Stimulated activated CD8-positive, alpha-beta memory T cell treated with anti-CD3 and anti-CD28 coated beads, Interleukin-7, amount 100 ng/mL, for 4 hours (primary cell): ENCODE measurements around the gene PA2G4.
"Not testable (repeated sequence)": the region's sequence is repeated elsewhere in the genome, so short reads cannot be mapped to it uniquely, and the experiment has no call there.

ENCODE experiments used
- DNase-seq, 2 donors: peaks; one replicate each; pipeline ENCODE4 v3.0.0-alpha.2; 2020; ENCODE audit warnings: low read depth in 2 of 2

Gene PA2G4

DNA sequence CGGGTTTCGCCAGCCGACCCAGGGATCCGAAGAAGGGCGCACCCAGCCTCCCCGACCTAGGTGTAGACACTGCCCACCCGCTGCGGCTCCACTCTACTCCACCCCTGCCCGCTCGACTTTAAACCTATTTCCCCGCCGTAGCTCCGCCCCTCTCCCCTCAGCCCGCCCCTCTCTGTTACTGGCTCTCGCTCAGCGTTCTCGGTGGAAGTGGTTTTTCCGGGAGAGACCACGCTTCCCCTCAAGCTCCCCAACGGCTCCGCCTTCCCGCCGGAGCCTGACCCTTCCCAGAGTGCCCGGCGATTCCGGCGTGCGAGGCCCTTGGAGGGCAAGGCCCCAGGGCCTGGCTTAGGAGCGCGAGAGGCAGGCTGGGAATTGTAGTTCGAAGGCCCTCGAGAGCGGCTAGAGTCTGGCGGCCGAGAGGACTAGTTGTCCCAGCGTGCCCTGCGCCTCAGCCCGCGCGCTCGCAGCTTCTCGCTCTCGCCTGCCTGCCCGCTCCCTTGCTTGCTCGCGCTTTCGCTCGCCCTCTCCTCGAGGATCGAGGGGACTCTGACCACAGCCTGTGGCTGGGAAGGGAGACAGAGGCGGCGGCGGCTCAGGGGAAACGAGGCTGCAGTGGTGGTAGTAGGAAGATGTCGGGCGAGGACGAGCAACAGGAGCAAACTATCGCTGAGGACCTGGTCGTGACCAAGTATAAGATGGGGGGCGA is at the start of gene PA2G4:
Gene PA2G4 (plus strand): TSS at position 451 of the 706 bp plus-strand sequence. CDS start 179 bp downstream, at position 630.
- DNase-seq = peak; percentile 96

DNA sequence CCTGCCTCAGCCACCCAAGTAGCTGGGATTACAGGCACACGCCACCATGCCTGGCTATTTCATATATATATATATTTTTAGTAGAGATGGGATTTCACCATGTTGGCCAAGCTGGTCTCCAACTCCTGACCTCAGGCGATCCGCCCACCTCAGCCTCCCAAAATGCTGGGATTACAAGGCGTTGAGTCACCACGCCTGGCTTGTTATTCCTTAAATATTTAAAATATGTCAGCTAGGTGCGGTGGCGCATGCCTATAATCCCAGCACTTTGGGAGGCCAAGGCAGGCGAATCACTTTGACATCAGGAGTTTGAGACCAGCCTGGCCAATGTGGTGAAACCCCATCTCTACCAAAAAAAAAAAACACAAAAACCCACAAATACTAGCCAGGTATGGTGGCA is 44.4 kb upstream of the PA2G4 start:
- DNase-seq = not testable (repeated sequence)

DNA sequence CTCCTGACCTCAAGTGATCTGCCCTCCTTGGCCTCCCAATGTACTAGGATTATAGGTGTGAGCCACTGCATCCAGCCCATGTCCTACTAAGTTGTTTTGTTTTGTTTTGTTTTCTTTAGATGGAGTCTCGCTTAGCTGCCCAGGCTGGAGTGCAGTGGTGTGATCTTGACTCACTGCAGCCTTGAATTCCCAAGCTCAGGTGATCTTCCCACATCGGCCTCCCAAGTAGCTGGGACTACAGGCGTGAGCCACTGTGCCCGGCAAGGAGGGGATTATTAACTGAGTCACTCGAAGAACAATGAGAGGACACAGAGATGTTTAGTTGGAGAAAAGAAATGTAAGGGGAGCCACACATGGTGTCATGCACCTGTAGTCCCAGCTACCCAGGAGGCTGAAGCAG is 42.4 kb upstream of the PA2G4 start:
- no peak for DNase-seq

DNA sequence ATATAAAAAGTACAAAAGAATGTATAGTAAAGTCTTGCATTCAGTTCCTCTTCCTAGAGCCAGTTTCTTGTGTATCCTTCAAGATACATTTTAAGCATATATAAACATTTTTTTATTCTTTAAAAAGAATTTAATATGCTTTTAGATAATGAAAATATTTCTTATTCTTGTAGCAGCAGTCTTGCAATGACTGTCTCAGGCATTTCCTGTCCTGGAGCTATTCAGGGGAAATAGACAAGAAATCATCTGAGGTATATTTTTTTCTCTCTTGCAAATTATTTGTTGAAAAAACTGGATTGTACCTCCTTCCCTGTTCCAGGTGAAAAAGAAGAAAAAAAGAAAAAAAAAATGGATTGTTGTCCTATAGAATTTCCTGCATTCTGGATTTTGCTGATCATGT is 41.4 kb upstream of the PA2G4 start:
- no peak for DNase-seq

DNA sequence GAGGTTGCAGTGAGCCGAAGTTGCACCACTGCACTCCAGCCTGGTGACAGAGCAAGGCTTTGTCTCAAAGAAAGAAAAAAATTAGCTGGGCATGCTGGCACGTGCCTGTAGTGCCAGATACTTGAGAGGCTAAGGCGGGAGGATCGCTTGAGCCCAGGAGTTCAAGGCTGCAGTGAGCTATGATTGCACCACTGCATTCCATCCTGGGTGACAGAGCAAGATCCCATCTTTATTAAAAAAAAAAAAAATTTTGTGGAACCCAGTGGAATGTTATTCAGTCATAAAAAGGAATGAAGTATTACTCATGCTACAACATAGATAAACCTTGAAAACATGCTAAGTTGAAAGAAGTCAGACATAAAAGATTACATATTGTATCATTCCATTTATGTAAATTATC is 32.7 kb upstream of the PA2G4 start:
- DNase-seq = no peak

DNA sequence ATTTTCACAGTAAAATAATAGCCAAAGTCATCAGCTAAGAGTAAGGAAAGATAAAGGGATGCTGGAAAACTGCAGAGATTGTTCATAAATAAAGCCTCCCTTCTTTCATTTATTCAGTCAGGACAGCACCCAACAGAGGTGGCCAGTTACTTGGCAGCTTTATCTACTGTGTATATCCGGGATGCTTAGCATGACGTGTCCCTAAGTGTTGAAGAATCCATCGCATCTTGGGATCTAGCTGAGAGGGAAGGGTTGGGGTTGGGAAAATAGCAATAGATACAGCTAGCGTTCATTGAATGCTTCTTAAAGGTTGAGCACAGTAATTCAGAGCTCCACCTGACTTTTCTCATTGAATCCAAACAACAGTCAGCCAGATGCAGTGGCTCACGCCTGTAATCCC is 30.0 kb upstream of the PA2G4 start:
- no peak for DNase-seq

DNA sequence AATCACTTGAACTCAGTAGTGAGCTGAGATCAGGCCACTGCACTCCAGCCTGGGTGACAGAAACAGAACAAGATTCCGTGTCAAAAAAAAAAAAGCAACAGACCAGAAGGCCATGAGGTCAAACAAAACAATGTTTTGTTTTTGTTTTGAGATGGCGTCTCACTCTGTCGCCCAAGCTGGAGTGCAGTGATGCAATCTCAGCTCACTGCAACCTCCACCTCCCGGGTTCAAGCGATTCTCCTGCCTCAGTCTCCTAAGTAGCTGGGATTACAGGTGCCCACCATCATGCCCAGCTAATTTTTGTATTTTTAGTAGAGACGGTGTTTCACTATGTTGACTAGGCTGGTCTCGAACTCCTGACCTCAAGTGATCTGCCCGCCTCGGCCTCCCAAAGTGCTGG is 26.4 kb upstream of the PA2G4 start:
- not testable (repeated sequence) for DNase-seq

DNA sequence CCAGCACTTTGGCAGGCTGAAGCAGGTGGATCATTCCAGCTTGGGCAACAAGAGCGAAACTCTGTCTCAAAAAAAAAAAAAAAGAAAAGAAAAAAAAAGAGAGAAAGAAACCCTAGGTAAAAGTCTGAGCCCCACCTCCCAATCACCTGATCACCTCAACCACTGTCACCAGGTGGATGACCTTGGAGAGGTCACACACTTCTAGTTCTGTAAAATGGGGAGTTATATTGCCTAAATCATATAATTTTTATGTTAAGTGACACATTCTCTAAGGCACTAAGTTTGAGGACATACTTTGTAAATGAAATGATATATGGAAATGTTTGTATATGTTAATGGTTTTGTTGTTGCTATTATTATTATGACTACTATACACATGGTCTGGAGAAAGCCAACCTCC is 25.9 kb upstream of the PA2G4 start:
- no peak for DNase-seq

DNA sequence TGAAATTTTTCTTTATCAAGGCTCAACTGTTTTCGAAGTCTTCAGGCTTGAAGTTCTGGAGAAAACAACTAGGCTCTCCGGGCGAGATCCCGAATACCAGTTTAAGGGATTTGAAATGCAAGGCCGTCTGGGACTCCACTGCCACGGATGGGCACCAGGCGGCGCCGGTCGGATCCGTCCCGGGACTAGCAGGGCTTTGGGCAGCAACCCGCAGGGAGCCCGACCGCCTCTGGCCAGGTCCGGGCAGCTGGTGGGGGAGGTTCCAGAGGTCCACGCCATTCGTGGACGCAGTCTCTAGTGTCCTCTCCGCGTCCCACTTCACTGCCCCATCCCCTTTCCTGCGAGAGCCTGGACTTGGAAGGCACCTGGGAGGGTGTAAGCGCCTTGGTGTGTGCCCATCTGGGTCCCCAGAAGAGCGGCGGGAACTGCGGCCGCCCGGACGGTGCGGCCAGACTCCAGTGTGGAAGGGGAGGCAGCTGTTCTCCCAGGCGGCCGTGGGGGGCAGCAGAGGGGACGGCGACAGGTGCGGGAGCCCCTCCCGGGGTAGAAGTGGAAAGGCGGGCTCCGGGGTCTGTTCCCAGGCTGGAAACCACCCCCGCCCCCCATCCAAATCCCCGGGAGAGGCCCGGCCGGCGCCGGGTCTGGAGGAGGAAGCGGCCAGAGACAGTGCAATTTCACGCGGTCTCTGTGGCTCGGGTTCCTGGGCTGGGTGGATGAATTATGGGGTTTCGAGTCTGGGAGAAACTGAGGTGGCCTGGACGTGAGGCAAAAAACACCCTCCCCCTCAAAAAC is 25.2 kb upstream of the PA2G4 start:
- DNase-seq = peak in 1 of 2 donors; percentile 47

DNA sequence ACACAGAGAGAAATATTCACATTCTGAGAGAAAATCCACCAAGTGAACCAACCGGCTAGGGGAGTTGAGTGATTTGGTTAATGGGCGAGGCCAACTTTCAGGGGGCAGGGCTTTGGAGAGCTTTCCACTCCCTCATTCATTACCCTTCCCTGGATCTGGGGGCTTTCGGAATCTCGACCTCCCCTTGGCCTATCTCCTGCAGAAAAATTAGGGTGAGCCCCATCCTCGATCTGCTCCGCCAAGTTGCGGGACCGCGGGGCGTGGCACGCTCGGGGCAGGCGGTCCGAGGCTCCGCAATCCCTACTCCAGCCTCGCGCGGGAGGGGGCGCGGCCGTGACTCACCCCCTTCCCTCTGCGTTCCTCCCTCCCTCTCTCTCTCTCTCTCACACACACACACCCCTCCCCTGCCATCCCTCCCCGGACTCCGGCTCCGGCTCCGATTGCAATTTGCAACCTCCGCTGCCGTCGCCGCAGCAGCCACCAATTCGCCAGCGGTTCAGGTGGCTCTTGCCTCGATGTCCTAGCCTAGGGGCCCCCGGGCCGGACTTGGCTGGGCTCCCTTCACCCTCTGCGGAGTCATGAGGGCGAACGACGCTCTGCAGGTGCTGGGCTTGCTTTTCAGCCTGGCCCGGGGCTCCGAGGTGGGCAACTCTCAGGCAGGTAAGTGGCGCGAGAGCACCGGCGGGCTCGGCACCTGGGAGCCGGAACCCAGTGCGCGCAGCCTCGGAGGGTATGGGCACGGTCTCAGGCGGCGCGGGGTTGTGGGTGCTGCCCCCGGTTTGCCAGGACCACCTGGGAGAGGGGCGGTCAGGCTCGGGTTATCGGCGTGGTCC is 24.4 kb upstream of the PA2G4 start, which contains the start of gene ERBB3:
Gene ERBB3 (plus strand): TSS at position 443 of the 833 bp plus-strand sequence. CDS start 136 bp downstream, at position 579.
- peak; percentile 46 to 73 for DNase-seq

DNA sequence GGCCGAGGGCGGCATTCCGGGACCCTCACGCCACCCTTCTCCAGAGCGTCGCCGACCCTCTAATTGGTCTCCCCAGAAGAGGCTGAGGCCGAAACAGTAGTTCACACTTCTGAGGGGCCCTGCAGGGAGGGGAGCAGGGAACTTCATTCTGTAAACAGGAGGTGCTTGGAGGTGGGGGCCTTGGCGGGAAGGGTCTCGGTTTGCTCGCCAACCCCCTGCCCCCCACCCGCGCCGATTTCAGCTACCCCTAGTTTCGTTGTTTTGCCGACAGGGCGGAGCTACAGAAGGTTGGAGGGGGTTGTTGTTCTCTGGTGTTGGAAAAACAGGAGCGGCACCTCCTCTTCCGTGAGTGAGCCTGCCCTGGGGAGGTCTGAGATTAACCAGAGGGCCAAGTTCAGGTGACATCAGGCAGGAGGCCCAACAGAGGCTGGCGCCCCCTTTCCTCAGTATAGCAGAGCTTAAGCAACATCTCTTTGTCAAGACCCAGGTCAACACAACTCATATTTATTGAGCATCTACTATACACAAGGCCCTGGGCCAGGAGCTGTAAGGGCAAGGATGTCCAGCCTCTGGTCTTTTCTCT is 23.7 kb upstream of the PA2G4 start:
- DNase-seq = no peak

DNA sequence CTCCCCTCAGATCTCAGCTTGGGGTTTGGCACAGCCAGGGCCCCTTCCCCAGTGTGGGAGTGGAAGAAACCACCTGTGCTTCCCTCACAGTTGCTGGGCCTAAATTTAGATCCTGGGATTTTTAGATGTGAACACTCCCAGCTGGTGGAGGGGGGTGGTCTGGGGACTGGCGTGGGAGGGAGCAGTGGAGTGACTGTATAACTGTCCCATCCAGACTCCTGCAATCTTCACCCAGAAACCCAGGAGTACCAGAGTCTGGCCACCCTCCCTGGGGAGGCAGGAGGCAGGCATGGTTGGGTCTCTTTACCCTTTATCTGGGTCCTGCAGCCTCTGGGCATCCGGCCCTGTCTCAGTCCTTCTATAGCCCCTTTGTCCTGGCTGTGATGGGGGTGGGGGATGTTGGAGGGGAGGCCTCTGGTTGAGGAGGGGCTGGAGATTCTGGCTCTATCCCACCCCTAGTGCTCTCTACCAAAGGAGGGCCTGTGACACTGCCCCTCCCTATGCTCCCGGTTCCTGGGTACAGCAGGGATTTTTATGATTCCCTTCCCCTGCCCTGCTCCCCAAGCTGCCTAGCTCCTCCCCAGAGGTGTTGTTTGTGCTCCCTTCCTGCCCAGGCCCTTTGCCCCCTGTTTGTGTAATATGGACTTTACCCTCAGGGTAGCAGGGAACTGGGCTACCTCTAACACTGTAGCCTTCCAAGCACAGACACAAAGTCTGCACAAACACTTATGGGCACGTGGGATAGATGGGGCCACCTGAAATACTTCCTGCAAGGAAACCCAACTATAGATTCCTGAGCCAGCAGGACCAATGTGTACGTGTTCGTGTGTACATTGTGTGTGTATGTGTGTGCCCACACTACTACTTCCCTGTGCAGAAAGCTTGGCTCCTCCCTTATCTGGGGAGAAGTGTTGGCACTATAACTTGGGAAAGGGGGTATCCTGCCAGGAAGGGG is 22.7 kb upstream of the PA2G4 start:
- DNase-seq = no peak

DNA sequence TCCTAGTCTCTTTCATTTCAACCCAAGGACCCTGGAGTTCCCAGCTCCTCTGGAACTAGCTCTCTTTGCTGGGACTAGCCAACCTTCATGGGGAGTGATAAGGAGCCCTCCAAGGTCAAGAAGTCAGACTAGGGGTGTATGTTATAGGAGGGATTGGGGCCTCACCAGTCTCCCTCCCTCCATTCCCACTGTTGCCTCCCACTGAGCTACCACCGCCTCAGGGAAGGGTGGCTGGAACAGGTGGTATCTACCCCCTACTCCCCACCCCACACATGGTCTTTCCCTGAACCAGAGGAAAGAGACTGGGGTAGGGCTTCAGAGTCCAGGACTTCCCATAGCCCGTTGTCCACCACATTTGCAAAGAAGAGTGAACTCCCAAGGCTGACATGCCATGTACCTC is 22.0 kb upstream of the PA2G4 start:
- DNase-seq = no peak

DNA sequence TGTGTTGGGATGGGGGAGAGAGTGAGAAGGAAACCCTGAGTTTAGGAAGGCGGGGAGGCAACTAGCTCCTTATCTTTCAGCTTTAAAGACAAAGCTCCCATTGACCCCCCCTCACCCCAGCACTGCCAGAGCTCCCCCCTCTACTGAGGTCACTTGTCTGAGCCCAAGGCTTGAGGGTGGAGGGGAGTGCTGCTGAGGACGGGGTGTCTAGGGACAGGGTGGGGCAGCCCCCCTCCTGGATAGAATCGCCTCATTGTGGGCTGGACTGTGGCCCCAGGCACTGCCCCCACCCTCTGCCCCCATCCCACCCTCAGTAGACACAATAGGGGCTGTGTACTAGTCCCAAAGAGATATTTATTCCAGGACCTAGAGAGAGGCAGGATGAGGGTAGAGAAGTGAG is 21.4 kb upstream of the PA2G4 start:
- DNase-seq = no peak

DNA sequence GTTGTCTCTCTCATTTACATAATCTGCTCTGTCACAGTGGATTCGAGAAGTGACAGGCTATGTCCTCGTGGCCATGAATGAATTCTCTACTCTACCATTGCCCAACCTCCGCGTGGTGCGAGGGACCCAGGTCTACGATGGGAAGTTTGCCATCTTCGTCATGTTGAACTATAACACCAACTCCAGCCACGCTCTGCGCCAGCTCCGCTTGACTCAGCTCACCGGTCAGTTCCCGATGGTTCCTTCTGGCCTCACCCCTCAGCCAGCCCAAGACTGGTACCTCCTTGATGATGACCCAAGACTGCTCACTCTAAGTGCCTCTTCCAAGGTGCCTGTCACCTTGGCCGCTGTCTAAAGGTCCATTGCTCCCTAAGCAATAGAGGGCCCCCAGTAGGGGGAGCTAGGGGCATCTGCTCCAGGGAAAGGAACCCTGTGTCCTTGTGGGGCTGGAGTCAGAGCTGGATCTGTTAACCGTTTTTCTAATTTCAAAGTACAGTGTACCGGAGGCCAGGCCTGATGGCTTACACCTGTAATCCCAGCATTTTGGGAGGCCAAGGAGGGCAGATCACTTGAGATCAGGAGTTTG is 19.3 kb upstream of the PA2G4 start:
- no peak for DNase-seq

DNA sequence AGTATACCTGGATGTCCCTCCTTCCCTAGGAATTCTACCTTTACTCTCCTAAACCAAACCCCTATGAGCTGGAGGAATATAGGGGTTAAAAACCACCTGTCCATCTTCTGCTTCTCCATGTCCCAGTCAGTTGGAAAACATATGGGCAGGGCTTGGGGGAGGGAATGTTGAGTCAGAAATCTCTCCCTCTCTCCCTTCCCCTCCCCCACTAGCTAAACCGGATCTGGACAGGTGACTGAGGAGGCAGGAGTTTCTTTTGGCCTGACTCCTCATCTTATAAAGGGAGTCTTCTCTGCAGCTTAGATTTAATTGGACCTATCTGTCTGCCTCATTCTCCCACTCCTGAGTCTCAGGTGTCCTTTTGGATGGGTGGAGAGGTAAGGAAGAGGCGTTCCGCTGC is 18.3 kb upstream of the PA2G4 start:
- no peak for DNase-seq

DNA sequence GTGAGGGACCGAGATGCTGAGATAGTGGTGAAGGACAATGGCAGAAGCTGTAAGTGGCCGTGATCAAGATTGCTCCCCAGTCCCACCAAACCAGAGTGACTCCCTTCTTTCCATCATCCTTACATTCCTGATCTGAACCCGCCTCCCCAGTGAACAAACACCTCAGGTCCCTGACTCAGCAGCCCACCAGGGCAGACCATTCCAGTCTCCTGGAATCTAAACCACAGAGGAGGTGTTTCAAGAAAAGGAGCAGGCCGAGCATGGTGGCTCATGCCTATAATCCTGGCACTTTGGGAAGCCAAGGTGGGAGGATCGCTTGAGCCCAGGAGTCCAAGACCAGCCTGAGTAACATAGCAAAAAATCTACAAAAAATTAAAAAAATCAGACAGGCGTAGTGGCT is 17.8 kb upstream of the PA2G4 start:
- DNase-seq = no peak

DNA sequence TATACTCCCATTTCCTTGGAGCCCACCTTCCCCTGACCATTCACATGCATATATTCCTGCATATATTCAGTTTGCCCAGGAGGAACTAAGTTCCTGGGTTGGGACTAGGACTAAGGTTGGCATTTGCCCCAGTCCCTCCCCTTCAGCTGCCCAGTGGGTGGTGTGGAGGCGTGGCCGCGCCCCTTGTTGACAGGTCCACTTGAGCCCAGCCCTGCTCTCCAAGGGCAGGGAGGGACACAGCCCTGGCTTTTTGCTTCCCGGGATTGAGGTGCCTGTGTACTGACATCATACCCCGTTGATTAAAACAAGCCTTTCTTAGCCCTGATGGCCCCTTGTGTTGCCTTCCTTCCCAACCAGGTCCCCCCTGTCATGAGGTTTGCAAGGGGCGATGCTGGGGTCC is 17.1 kb upstream of the PA2G4 start:
- DNase-seq = no peak

DNA sequence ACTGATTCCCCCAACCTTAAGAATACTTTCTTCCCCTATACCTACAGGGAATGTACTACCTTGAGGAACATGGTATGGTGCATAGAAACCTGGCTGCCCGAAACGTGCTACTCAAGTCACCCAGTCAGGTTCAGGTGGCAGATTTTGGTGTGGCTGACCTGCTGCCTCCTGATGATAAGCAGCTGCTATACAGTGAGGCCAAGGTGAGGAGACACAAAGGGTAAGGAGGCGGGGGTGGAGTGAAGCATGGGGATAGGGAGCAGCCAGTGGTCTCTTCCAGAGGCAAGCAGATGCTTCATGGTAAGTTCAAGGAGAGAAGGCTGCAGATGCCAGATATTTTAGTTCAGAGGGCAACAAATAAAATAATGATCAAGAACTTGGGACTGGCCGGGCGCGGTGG is 6.6 kb upstream of the PA2G4 start:
- DNase-seq = no peak

DNA sequence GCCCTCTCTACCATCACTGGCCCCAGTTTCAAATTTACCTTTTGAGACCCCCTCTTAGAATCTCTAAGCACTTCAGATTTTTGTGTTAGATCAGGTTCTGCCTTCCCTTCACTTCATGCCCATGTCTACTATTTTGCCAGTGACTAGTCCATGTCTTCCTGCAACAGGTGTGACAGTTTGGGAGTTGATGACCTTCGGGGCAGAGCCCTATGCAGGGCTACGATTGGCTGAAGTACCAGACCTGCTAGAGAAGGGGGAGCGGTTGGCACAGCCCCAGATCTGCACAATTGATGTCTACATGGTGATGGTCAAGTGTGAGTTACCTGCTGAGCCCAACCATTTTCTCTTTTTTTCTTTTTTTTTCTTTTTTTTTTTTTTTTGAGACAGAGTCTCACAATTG is 5.8 kb upstream of the PA2G4 start:
- no peak for DNase-seq
